ENCODE data around the gene SLC37A2.

The SLC37A2 gene

DNA sequence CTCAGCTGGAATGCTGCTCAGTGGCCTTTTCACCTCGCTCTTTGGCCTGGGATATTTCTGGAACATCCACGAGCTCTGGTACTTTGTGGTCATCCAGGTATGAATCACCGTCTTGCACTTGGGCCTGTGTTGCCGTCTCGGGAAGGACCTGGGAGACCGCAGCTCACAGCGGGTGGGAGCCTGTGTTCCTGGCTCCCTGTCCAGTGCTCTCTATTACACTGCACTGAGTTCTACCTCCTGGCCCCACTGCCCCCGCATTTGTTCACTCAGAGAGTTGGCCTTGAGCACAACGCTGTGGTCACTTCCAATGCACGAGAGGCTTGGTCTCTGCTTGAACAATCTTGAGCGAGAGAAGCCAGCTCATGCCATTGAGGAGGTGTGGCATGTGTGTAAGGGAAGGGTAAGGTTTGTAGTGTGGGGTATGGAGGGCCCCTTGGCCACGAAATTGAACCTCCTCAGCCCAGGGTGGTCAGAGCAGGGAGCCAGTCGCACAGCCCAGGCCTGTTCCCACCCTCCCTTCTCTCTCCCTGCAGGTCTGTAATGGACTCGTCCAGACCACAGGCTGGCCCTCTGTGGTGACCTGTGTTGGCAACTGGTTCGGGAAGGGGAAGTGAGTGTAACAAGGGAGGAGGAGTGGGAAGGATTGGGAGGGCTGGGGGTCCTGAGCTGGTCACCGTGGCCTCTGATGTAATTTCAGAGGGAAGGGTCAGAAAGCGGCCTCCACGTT lies 16.2 kb downstream of the SLC37A2 start:
- no peak for TF ChIP-seq CTCF (IDR thresholded peaks at IDR 0.05; ENCODE audit: borderline replicate concordance, insufficient read depth, low read depth, low read length)
- no peak overlapping the region for H3K4me3 ChIP-seq (ENCODE audit: low read depth, low read length)

DNA sequence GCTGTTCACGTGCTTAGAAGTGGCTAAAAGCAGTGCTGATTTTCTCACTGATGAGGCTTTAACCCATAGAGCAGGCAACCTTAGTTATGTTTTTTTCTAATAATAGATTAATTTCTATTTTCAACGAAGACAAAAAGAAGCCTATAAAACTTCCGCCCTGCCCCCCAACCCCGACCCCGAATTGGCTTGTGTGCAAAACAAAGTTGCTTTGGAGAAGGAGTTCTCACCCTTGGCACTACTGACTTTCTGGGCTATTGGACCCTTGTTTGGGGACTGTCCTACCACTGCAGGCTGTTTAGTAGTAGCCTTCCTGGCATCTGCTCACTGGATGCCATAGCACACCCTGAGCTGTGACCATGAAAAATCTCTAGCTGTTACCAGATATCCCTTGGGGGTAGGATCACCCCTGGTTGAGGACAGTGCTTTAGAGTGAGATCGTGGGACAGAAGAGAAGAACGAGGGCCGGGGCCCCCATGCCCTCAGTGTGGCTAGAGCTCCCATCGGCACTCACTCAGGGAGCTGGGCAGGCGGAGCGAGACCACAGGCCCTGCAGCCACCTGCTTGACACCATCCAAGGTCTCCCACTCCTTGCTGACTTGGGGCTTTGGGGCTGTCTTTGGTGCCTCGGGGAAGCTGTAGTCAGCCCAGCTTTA lies 16.9 kb downstream of the SLC37A2 start:
- H3K4me3 ChIP-seq (ENCODE audit: low read depth, low read length) = no peak overlapping the region

GRCh38 chr11:125080531-125080911 lies 17.4 kb downstream of the SLC37A2 start:
- TF ChIP-seq CTCF (IDR thresholded peaks at IDR 0.05; ENCODE audit: borderline replicate concordance, insufficient read depth, low read depth, low read length) = no peak
- no peak overlapping the region for H3K4me3 ChIP-seq (ENCODE audit: low read depth, low read length)

More for the DNA sequence above, 16.9 kb downstream of the SLC37A2 start:
- no peak for TF ChIP-seq CTCF (IDR thresholded peaks at IDR 0.05; ENCODE audit: borderline replicate concordance, insufficient read depth, low read depth, low read length)

GRCh38 chr11:125081098-125081798 lies 18.1 kb downstream of the SLC37A2 start:
- no peak for TF ChIP-seq CTCF (IDR thresholded peaks at IDR 0.05; ENCODE audit: borderline replicate concordance, insufficient read depth, low read depth, low read length)
- no peak overlapping the region for H3K4me3 ChIP-seq (ENCODE audit: low read depth, low read length)

- H3K4me3 ChIP-seq (ENCODE audit: low read depth, low read length) = no peak overlapping the region
- no peak for TF ChIP-seq CTCF (IDR thresholded peaks at IDR 0.05; ENCODE audit: borderline replicate concordance, insufficient read depth, low read depth, low read length)
These were observed 18.9 kb downstream of the SLC37A2 start for GRCh38 chr11:125082040-125082439.

- TF ChIP-seq CTCF (IDR thresholded peaks at IDR 0.05; ENCODE audit: borderline replicate concordance, insufficient read depth, low read depth, low read length) = no peak
- H3K4me3 ChIP-seq (ENCODE audit: low read depth, low read length) = no peak overlapping the region
These were observed 19.7 kb downstream of the SLC37A2 start for GRCh38 chr11:125082611-125083311.

All from GM12875 (cell line).